Gastroesophageal sphincter (tissue), 3 donors: ENCODE results near the gene MVB12B.

Experiments
- CTCF ChIP-seq, 4 experiments: fragments of 200-600 bp in 2 of 4; fragments of 450-650 bp in 2 of 4; sonication (generic) in 1 of 4; IDR thresholded peaks; one replicate each; pipeline ENCODE4 v1.5.1; 2017 to 2019; ENCODE audit warnings: antibody characterized with exemption in 4 of 4, mild to moderate bottlenecking in 2 of 4, moderate library complexity in 2 of 4
- POLR2A ChIP-seq, 2 donors: fragments of 450-650 bp; IDR thresholded peaks; one replicate each; pipeline ENCODE4 v1.6.1; 2017; ENCODE audit warnings: antibody characterized with exemption in 2 of 2, mild to moderate bottlenecking in 2 of 2, moderate library complexity in 1 of 2
- POLR2AphosphoS5 ChIP-seq: sonication (generic); formaldehyde crosslinking; IDR thresholded peaks from one replicate; pipeline ENCODE4 v1.6.1; 2017; ENCODE audit warnings: antibody characterized with exemption

GRCh38 chr9:126312584-126313551, 13.8 kb upstream of the MVB12B start:
- TF ChIP-seq CTCF (IDR thresholded peaks at IDR 0.05) (no peak), POLR2A (IDR thresholded peaks at IDR 0.05) (no peak), POLR2AphosphoS5 (no peak)
